SW 1271 (cell line): ENCODE data around the gene ASCC1.
A peak's percentile ranks its signal among the peaks of the same experiment; 100 is the strongest.
"Not testable (repeated sequence)": the region's sequence is repeated elsewhere in the genome, so short reads cannot be mapped to it uniquely, and the experiment has no call there.

Source experiments
- DNase-seq, 2 experiments: peaks; one replicate each; lab custom pipeline; 2025; lab: John Stamatoyannopoulos, UW

The ASCC1 gene

GRCh38 chr10:72219235-72219814 lies 3.2 kb upstream of the ASCC1 start:
- no peak for DNase-seq

GRCh38 chr10:72218726-72219125 lies 2.6 kb upstream of the ASCC1 start:
- no peak for DNase-seq

- DNase-seq = no peak
These were observed 2.2 kb upstream of the ASCC1 start for GRCh38 chr10:72218325-72218724.

GRCh38 chr10:72211832-72212231 lies 4.2 kb downstream of the ASCC1 start:
- DNase-seq = not testable (repeated sequence)

GRCh38 chr10:72211381-72211780 lies 4.7 kb downstream of the ASCC1 start:
- not testable (repeated sequence) for DNase-seq

- not testable (repeated sequence) for DNase-seq
These were observed 7.5 kb downstream of the ASCC1 start for GRCh38 chr10:72208526-72208925.

- no peak for DNase-seq
These were observed 9.4 kb downstream of the ASCC1 start for GRCh38 chr10:72206511-72207229.

GRCh38 chr10:72204724-72205123 lies 11.4 kb downstream of the ASCC1 start:
- no peak for DNase-seq

GRCh38 chr10:72204296-72204695 lies 11.8 kb downstream of the ASCC1 start:
- no peak for DNase-seq

GRCh38 chr10:72201293-72201692 lies 14.8 kb downstream of the ASCC1 start:
- DNase-seq = no peak

GRCh38 chr10:72200883-72201282 lies 15.2 kb downstream of the ASCC1 start:
- no peak for DNase-seq

- no peak for DNase-seq
These were observed 21.1 kb downstream of the ASCC1 start for GRCh38 chr10:72194949-72195348.

- DNase-seq = no peak
These were observed 29.1 kb downstream of the ASCC1 start for GRCh38 chr10:72186982-72187330.

GRCh38 chr10:72186258-72186981 lies 29.7 kb downstream of the ASCC1 start:
- no peak for DNase-seq

GRCh38 chr10:72184156-72184555 lies 31.9 kb downstream of the ASCC1 start:
- no peak for DNase-seq

GRCh38 chr10:72177454-72177853 lies 38.6 kb downstream of the ASCC1 start:
- DNase-seq = no peak

GRCh38 chr10:72176701-72177100 lies 39.4 kb downstream of the ASCC1 start:
- DNase-seq = no peak

- no peak for DNase-seq
These were observed 40.9 kb downstream of the ASCC1 start for GRCh38 chr10:72175149-72175548.

- DNase-seq = no peak
These were observed 41.8 kb downstream of the ASCC1 start for GRCh38 chr10:72174297-72174662.

- no peak for DNase-seq
These were observed 42.3 kb downstream of the ASCC1 start for GRCh38 chr10:72173619-72174296.

GRCh38 chr10:72173262-72173618 lies 42.8 kb downstream of the ASCC1 start:
- no peak for DNase-seq

- DNase-seq = peak; percentile 64 to 91
These were observed 44.9 kb downstream of the ASCC1 start for GRCh38 chr10:72171175-72171630.

GRCh38 chr10:72170733-72171132 lies 45.3 kb downstream of the ASCC1 start:
- no peak for DNase-seq
